Epithelial cell of proximal tubule (primary cell): ENCODE data around the gene RABL3. TPM values are rescaled to one million over a fixed set of nuclear protein-coding genes. Genes with fewer than 3 reads are reported as not detected.

ENCODE experiments used
- DNase-seq: peaks from one replicate; pipeline ENCODE4 v3.0.0-alpha.2; 2011; ENCODE audit warnings: low read depth
- H3K4me3 ChIP-seq: 2 replicates; pipeline ENCODE4 v1.5.1; 2011; ENCODE audit warnings: low read depth, mild to moderate bottlenecking, low read length
- CTCF ChIP-seq: conservative IDR thresholded peaks from 2 replicates; pipeline ENCODE4 v1.5.1; 2012; ENCODE audit warnings: low read depth, mild to moderate bottlenecking, low read length
- total RNA-seq: library from RNA; depleted of rRNA; stranded (reverse); fragments of >200 nt; gene quantifications from 2 replicates; pipeline ENCODE4 v1.2.3, GENCODE V29; 2015

RABL3 gene
- total RNA-seq, 1 donor from 2014 or later = 8.8 TPM

DNA sequence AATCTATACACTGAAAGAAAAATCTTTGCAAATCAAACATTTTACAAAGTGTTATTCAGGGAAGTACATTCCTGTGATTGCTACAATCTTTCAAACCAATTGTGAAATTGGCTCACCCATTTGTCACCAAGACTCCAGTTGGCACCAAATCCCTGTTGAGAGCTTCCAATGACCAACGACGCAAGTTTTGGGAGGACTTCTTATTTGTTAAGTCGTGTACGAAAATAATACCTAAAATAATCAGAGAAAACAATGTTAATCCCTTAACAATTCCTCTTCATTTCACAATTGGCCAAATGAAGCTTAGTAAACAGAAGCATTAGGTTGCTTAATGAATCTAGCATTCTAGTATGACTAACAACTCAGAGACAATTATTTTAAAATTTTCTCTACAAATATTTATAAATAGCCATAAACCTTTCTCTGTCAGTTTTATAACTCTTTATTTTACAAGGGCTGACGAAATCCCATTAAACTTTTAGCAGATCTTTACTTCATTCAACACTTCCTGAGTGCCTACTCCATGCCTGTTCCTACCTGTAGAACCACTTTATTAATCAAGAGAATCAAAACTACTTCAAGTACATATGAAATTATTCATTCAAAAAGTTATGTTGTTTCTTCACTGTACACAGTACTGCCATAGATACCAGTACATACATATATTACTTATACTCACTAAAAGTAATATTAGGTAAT, 36.3 kb downstream of the RABL3 start:
- DNase-seq = no peak
- TF ChIP-seq CTCF = no peak
- H3K4me3 ChIP-seq = no peak overlapping the region

- TF ChIP-seq CTCF = no peak
- no peak overlapping the region for H3K4me3 ChIP-seq
- no peak for DNase-seq
Observed at GRCh38 chr3:120699333-120699732, 43.0 kb downstream of the RABL3 start.

- no peak for TF ChIP-seq CTCF
- H3K4me3 ChIP-seq = no peak overlapping the region
- peak; percentile 32 for DNase-seq
Observed at GRCh38 chr3:120693439-120694171, 48.7 kb downstream of the RABL3 start.

DNA sequence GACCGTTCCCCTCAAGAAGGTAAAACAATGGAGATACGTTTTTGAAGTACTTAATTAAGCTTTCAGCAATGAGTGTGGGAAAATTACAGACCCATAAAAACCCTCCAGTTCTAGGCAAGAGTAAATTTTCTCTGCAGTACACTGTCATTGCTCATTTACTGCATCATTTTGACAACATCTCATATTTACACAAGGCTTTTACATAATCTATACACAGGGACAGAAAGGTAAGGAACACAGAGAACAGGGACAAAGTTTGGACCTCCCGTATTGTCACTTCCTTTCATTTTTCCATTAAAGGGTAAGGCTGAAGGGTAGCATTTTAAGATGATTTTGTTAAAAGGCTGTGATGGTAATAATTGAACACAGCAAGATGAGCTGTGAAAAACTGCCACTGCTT, 52.9 kb downstream of the RABL3 start:
- DNase-seq = no peak
- no peak overlapping the region for H3K4me3 ChIP-seq
- TF ChIP-seq CTCF = no peak

DNA sequence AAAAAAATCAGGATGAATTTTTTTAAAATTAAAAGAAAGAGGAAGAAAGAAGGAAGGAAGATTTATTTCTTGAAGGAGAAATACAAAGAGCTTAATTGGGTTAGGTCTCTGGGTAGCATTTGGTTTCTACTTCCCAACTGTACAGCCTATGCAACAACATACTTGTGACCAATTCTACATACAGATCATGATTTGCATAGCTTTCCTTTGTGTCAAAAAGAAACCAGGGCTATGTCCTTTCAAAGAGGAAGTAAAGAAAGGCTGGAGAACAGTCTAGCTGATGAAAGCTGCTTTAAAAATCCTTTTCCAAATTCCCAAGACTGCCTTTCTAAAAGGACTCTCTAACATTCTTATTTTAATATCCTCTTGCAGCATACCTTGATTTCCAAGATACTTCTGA, 54.2 kb downstream of the RABL3 start:
- TF ChIP-seq CTCF = no peak
- DNase-seq = no peak
- H3K4me3 ChIP-seq = no peak overlapping the region

- no peak for DNase-seq
- no peak overlapping the region for H3K4me3 ChIP-seq
- TF ChIP-seq CTCF = no peak
Observed at GRCh38 chr3:120685411-120685810, 56.9 kb downstream of the RABL3 start.
